Small intestine (tissue), 16 donors: Measurements from ENCODE around the gene GLIS2. TPM values are rescaled to one million over a fixed set of nuclear protein-coding genes. Genes with fewer than 3 reads are reported as not detected.

Experiments
- DNase-seq, 2 donors: peaks; one replicate each; pipeline versions ENCODE4 v3.0.0 to v3.0.0-alpha.2; 2013
- FAIRE-seq: peaks from 2 replicates; lab custom pipeline; 2012; peaks lifted over from hg19 to GRCh38; lab: Jason Lieb, UNC
- H3K27ac ChIP-seq, 3 donors: one replicate each; pipeline ENCODE4 v1.5.1; 2013; ENCODE audit warnings: low read length in 2 of 3, mild to moderate bottlenecking in 2 of 3, control low read depth in 1 of 3, inconsistent platforms in 1 of 3, low read depth in 1 of 3, moderate library complexity in 1 of 3
- H3K27me3 ChIP-seq, 3 donors: one replicate each; pipeline ENCODE4 v1.6.1; 2013; ENCODE audit warnings: low read length in 3 of 3, inconsistent platforms in 1 of 3; ENCODE audit not compliant: control insufficient read depth in 3 of 3, insufficient read depth in 3 of 3
- H3K36me3 ChIP-seq, 3 donors: one replicate each; pipeline ENCODE4 v1.6.1; 2013; ENCODE audit warnings: low read length in 3 of 3, inconsistent platforms in 1 of 3, low read depth in 1 of 3, mild to moderate bottlenecking in 1 of 3, moderate library complexity in 1 of 3; ENCODE audit not compliant: control insufficient read depth in 3 of 3, insufficient read depth in 2 of 3
- H3K4me1 ChIP-seq, 3 donors: one replicate each; pipeline ENCODE4 v1.6.1; 2013; ENCODE audit warnings: low read length in 2 of 3, inconsistent platforms in 1 of 3, low read depth in 1 of 3, mild to moderate bottlenecking in 1 of 3, moderate library complexity in 1 of 3; ENCODE audit not compliant: control insufficient read depth in 3 of 3, insufficient read depth in 2 of 3
- H3K4me3 ChIP-seq, 3 donors: one replicate each; pipeline ENCODE4 v1.5.1; 2013; ENCODE audit warnings: low read length in 3 of 3, control low read depth in 1 of 3, inconsistent platforms in 1 of 3, low read depth in 1 of 3, mild to moderate bottlenecking in 1 of 3, moderate library complexity in 1 of 3
- H3K9me3 ChIP-seq, 2 donors: one replicate each; pipeline ENCODE4 v1.6.1; 2013; ENCODE audit warnings: low read depth in 1 of 2, low read length in 1 of 2; ENCODE audit not compliant: control insufficient read depth in 2 of 2, insufficient read depth in 1 of 2
- WGBS, 3 donors: extraction: QIAGEN DNeasy Blood & Tissue Kit; methylation state at CpG; one replicate each; pipeline ENCODE4 v1.1.7; 2013; 5-methylcytosine and 5-hydroxymethylcytosine counted together
- long read RNA-seq, 10 donors: transcript quantifications; one replicate each; lab custom pipeline, GENCODE V29; 2026
- polyA plus RNA-seq, 4 donors: library from polyadenylated mRNA; stranded (reverse) in 3 of 4; unstranded in 1 of 4; fragments of 200-250 nt in 3 of 4; fragments of 120-200 nt in 1 of 4; gene quantifications; one replicate each; pipeline versions ENCODE4 v1.2.1 to v1.2.3, GENCODE V29; 2013
- donor health status: healthy with polysubstance abuse.
- donor health status: control.
- donor health status: control.
- donor health status: Bipolar disorder and iron deficiency.
- donor health status: healthy.

Gene GLIS2
- polyA plus RNA-seq, result 10 to 100 TPM in 1 of 4 donors, 1 to 10 TPM in 2, under 1 TPM in 1; 0.22 to 14.3 (median 2.3) TPM
- long read RNA-seq, donor 1, result 0 reads
- long read RNA-seq, donor 2, result 0 reads
- long read RNA-seq, donor 3, result 0 reads
- long read RNA-seq, donor 4, result 0 reads
- long read RNA-seq, donor 5, result 0 reads
- long read RNA-seq, donor 6, result 0 reads
- long read RNA-seq, donor 7, partial matches to known transcripts, result 176 of 193 reads
- long read RNA-seq, donor 7, other reads (novel, unspliced or antisense), result 16 of 193 reads
- long read RNA-seq, donor 8, result 0 reads
- long read RNA-seq, donor 9, result 0 reads
- long read RNA-seq, donor 10, partial matches to known transcripts, result 10 of 11 reads
- long read RNA-seq, donor 10, other reads (novel, unspliced or antisense), result 0 of 11 reads

GRCh38 chr16:4315186-4316107 is at the start of gene GLIS2:
GLIS2 (plus strand) TSS chr16:4316067; CDS start chr16:4332281, 16,214 bp downstream.
- Histone ChIP-seq H3K4me1 (peaks cover 0 to 57% (median 0%) of the 10 kb centered on the region in 3 donors), H3K27me3 (peaks cover 5 to 51% (median 12%) of the 10 kb centered on the region in 3 donors), H3K27ac (peak within 1 kb of the TSS; percentile 50 to 86 (median 82)), H3K9me3 (no peaks in the 10 kb centered on the region), H3K4me3 (peak within 1 kb of the TSS; percentile 54 to 67 (median 65)), H3K36me3 (no peaks in the 10 kb centered on the region)
- no peak for FAIRE-seq
- DNase-seq, result peak in 1 of 2 donors; percentile 78
- WGBS, 3 donors, result 1 to 2% (median 1%) methylated on average over 36 to 98 of the region's 115 CpGs

- H3K9me3 ChIP-seq, result no peaks in the 10 kb centered on the region
- FAIRE-seq (no peak), DNase-seq (no peak)
- WGBS, 3 donors, result 91 to 93% (median 93%) methylated on average over 6 of the region's 6 CpGs
- no peak overlapping the region for H3K27ac ChIP-seq
- no peak overlapping the region for H3K4me3 ChIP-seq
- H3K36me3 ChIP-seq, result peaks cover 0 to 71% (median 2%) of the 10 kb centered on the region in 3 donors
- peaks cover 0 to 24% (median 11%) of the 10 kb centered on the region in 3 donors for H3K4me1 ChIP-seq
- no peaks in the 10 kb centered on the region for H3K27me3 ChIP-seq
Measured at GRCh38 chr16:4266372-4266771, 49.5 kb upstream of the GLIS2 start.

GRCh38 chr16:4270091-4270490 is 45.8 kb upstream of the GLIS2 start:
- no peaks in the 10 kb centered on the region for H3K27me3 ChIP-seq
- H3K27ac ChIP-seq, result no peak overlapping the region
- peaks cover 0 to 9% (median 7%) of the 10 kb centered on the region in 3 donors for H3K4me1 ChIP-seq
- no peak for DNase-seq
- FAIRE-seq, result no peak
- H3K36me3 ChIP-seq, result peaks cover 0 to 38% (median 0%) of the 10 kb centered on the region in 3 donors
- no peaks in the 10 kb centered on the region for H3K9me3 ChIP-seq
- H3K4me3 ChIP-seq, result no peak overlapping the region
- 77 to 88% (median 85%) methylated on average over 5 of the region's 5 CpGs for WGBS, 3 donors

- Histone ChIP-seq H3K4me3 (peak overlapping the region in 1 of 3 donors; percentile 66), H3K9me3 (no peaks in the 10 kb centered on the region), H3K4me1 (peaks cover 0 to 8% (median 7%) of the 10 kb centered on the region in 3 donors), H3K27me3 (no peaks in the 10 kb centered on the region), H3K36me3 (peaks cover 0 to 35% (median 0%) of the 10 kb centered on the region in 3 donors), H3K27ac (no peak overlapping the region)
- WGBS, 3 donors, result 75 to 81% (median 78%) methylated on average over 7 of the region's 7 CpGs
- no peak for DNase-seq
- FAIRE-seq, result no peak
Measured at GRCh38 chr16:4270595-4270994, 45.3 kb upstream of the GLIS2 start.

GRCh38 chr16:4271176-4272113 is 44.4 kb upstream of the GLIS2 start:
- DNase-seq (peak; percentile 90 to 96), FAIRE-seq (no peak)
- no peaks in the 10 kb centered on the region for H3K9me3 ChIP-seq
- H3K4me3 ChIP-seq, result peak overlapping the region; percentile 59 to 97 (median 66)
- H3K4me1 ChIP-seq, result peaks cover 0 to 8% (median 7%) of the 10 kb centered on the region in 3 donors
- WGBS, 3 donors, result 0% methylated on average over 47 to 72 of the region's 72 CpGs
- H3K27me3 ChIP-seq, result no peaks in the 10 kb centered on the region
- H3K27ac ChIP-seq, result peak overlapping the region; percentile 79 to 92 (median 92)
- H3K36me3 ChIP-seq, result peaks cover 0 to 28% (median 0%) of the 10 kb centered on the region in 3 donors

- Histone ChIP-seq H3K36me3 (peaks cover 0 to 26% (median 0%) of the 10 kb centered on the region in 3 donors), H3K27ac (peak overlapping the region; percentile 37 to 92 (median 54)), H3K9me3 (no peaks in the 10 kb centered on the region), H3K4me1 (peaks cover 0 to 8% (median 7%) of the 10 kb centered on the region in 3 donors), H3K4me3 (peak overlapping the region; percentile 59 to 97 (median 66)), H3K27me3 (no peaks in the 10 kb centered on the region)
- DNase-seq, result peak; percentile 39 to 76
- no peak for FAIRE-seq
- WGBS, 3 donors, result 0 to 1% (median 1%) methylated on average over 30 to 79 of the region's 79 CpGs
Measured at GRCh38 chr16:4272114-4272956, 43.5 kb upstream of the GLIS2 start.

GRCh38 chr16:4273858-4274311 is 42.0 kb upstream of the GLIS2 start:
- Histone ChIP-seq H3K4me1 (peaks cover 0 to 8% (median 7%) of the 10 kb centered on the region in 3 donors), H3K4me3 (peak overlapping the region; percentile 59 to 97 (median 66)), H3K36me3 (peaks cover 0 to 15% (median 0%) of the 10 kb centered on the region in 3 donors), H3K9me3 (no peaks in the 10 kb centered on the region), H3K27ac (peak overlapping the region; percentile 27 to 89 (median 72)), H3K27me3 (no peaks in the 10 kb centered on the region)
- WGBS, 3 donors, result 0 to 3% (median 2%) methylated on average over 19 to 25 of the region's 25 CpGs
- DNase-seq, result peak in 1 of 2 donors; percentile 47
- no peak for FAIRE-seq
